NCI-H2029 (cell line): ENCODE results near the gene RNF111.

Experiments
- DNase-seq: peaks from one replicate; lab custom pipeline; 2025; lab: John Stamatoyannopoulos, UW

The RNF111 gene

DNA sequence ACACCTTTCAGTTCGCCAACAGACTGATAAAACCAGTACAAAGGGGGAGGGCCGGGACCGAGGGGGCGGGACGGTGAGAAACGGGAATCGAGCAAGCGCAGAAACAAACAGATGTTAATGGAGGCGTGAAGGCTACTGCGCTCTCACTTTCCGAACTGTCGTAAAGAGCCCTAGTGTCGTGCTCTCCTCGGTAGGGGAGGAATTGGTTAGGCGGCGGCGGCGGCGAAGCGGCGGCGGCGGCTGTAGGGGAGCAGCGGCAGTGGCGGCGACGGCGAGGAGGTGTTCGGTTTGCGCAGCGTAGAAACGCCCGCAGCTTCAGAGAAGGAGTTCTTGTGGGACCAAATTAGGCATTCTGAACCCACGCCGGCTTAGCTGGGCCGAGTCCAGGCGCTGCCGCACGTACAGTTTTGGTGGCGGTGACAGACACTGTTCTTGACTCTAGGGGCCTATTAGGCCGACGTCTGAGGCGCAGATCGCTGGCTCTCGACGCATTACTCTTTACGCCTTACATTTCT is at the start of gene RNF111:
RNF111 (plus strand) TSS at position 173 of the 515 bp plus-strand sequence. CDS start 43,160 bp downstream, outside the sequence.
- peak; percentile 82 for DNase-seq

DNA sequence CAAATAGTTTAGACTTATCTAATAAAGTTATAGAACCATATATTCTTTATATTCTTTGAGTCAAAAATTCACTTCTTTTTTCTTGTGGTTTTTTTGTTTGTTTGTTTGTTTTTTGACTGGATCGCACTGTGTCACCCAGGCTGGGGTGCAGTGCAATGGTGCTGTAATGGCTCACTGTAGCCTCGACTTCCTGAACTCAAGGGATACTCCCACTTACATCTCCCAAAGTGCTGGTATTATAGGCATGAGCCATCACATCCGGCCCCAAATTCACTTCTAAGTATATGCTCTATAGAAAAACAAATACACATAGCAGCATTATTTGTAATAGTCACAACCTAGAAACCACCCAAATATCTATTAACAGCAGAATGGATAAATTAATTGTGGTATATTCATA is 40.3 kb upstream of the RNF111 start:
- DNase-seq = no peak

DNA sequence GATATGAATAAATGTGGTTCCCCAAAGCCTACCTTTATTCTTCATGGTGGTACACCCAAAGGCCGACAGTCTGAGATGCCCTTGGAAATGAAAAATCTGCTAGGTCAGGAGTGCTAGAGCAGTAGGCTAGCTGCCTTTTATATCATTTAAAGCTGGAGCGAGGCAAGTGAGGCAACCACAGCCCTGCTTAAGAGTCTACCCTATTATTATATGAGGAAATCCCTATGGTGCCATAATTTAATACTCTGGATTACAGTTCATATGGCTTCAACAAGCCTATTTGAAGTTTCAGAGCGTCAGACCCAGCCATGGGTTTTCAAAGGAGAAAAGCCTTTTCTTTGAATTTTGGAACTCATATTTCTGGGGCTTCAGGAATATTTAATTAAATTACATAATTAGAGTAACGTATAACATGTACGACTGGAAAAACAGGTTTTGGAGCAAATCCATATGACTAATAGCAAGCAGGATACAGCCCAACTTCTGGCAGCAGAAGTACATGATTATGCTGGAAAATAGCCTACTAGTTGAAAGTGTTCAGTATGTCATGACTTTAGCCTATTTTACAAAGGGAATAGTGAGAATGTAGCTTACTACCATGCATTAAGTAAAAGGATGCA is 36.0 kb upstream of the RNF111 start:
- DNase-seq = no peak

DNA sequence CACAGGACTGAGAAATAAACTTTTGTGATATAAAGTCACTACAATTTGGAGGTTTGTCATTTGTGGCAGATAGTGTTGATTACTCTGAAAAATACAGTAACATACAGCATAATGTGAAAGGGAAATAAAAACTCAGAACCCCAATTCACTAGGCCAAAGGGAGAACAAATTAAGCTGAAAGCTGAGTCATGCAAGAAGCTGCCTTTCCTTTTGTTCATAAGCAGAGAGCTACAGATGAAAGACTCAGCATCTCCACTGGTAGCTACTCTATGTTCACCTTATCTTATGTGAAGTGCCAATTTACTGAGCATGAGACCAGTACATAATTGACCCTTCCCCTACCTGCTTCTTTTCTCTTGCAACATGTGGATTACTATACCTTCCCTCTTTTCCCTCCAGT is 34.7 kb upstream of the RNF111 start:
- DNase-seq = no peak

DNA sequence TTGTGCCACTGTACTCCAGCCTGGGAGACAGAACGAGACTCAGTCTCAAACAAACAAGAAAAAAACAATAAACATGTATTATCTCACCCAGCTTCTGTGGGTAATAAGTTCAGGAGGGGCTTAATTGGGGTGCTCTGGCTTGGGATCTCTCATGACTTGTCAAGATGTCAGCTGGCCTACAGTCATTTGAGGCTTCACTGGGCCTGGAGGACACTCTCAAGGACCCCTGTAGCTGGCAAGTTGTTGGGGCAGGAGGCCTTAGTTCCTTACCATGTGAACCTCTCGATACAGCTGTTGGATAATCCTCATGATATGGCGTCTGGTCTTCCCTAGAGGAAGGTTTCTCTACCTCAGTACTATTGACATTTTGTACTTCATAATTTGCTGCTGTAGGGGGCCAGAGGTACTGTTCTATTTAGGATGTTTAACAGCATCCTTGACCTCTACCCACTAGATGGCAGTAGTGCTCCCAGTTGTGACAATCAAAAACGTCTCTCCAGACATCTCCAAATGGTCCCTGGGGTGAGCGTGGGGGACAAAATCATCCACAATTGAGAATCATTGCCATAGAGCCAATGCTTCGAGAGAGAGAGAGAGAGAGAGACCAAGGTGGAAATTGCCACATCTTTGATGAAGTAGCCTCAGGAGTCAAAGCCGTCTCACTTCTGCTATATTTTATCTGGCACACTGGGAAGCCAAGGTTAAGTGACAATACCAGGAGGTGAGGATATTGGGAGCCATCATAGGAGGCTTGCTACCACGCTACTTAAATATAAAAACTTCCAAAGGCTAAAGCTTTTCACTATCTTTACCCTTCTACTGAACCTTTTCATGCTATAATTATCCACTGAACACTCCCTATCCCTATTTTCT is 30.1 kb upstream of the RNF111 start:
- peak; percentile 13 for DNase-seq

DNA sequence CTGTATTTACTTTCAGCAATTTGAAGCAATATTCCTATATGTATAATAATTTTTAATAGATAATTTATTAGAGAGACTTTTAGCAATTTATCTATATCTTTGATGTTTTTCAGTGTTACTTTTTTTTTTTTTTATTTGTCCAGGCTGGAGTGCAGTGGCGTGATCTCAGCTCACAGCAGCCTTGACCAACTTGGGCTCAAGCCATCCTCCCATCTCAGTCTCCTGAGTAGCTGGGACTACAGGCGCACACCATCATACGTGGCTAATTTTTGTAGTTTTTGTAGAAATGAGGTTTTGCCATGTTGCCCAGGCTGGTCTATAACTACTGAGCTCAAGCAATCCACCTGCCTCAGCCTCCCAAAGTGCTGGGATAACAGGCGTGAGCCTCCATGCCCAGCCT is 28.7 kb upstream of the RNF111 start:
- DNase-seq = no peak

DNA sequence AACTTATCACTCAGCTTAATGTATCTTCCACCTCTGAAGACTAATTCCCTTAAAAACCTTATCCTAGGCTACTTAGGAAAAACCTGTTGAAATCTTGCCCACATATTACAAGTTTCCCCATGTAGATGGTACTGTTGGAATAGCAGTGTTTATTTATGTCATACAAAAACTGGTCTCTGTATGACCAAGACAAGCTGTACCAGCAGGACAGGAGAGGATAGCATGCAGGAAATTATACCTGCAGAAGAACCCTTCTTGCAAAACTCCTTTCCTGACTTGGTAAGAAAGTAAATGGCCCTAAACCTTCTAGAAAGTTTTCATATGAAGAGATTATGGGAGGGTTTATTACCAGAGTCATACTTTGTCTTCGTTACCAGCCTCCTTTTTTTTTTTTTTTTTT is 25.3 kb upstream of the RNF111 start:
- DNase-seq = no peak

DNA sequence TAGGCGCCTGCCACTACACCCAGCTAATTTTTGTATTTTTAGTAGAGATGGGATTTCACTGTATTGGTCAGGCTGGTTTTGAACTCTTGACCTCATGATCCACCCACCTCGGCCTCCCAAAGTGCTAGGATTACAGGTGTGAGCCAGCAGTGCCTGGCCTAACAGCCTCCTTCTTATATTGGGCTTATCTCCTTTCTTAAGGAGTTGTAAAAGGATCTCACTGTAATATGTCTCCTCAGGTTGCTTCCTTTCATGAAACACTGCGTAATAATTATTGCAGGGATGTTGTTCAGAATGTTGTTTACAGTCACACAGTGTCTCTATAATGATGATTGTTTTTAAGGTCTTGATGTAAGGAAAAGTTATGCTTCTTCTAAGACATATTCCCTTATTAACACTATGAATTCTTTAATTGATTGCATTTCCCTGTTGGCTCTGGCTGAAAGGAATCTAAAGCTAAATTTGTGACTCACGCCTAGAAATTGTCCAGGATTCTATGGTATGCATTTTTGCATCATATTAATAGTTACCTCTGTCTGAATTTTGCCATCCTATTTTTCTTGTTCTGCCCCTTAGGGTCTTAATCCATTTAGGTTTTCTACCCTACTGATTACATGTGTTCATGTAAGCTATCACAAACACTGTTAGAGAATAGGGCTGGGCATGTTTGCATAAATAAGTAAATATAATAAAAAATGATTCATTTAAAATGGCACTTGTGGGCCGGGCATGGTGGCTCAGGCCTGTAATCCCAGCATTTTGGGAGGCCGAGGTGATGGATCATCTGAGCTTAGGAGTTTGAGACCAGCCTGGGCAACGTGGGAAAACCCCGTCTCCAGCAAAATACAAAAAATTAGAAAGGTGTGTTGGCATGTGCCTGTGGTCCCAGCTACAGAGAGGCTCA is 24.5 kb upstream of the RNF111 start:
- no peak for DNase-seq

DNA sequence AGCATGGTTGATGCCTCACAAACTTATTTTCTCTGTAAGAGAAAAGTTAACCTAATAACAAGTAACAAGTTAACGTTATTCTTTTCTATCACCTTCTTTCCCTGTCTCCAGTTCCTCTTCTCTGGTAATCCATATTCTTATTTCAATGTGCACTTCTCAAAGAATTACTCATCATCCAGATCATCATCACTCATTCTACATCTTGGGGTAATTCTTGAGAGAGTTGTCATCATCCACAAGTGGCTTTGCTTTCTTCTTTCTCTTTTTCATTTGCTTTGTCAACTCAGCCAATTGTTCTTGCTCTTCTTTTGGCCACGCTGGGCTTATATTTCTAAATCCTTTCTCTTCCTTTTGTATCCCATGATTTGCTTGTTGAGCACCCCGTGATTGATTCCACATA is 20.8 kb upstream of the RNF111 start:
- no peak for DNase-seq

DNA sequence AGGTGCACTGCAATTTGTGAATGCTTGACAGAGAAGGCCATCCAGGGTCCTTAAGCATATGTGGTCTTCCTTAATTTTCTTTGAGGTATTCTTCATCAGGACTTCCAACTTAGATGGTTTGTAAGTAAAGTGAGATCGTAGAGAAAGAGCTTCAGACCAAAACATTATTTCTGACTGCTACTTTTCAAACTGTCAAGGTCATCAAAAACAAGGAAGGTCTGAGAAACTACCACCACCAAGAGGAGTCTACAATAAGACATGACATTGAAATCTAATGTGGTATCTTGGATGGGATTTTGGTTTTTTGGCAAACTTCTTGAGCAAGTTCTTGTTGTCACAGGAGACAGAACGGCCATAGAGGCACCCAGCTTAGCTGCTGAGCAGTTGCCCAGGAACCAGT is 20.0 kb upstream of the RNF111 start:
- DNase-seq = no peak

DNA sequence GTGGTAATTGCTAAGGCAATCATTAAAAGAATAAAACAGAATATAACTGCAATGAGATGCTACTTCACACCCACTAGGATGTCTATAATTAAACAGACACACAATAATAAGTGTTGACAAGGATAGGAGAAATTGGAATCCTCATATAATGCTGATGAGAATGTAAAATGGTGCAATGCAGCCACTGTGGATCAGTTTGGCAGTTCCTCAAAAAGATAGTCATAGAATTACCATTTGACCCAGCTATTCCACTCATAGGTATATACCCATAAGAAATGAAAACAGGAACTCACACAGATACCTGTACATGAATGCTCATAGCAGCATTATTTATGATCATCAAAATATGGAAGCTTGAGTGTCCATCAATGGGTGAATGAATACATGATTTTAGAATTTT is 9.6 kb upstream of the RNF111 start:
- DNase-seq = no peak

DNA sequence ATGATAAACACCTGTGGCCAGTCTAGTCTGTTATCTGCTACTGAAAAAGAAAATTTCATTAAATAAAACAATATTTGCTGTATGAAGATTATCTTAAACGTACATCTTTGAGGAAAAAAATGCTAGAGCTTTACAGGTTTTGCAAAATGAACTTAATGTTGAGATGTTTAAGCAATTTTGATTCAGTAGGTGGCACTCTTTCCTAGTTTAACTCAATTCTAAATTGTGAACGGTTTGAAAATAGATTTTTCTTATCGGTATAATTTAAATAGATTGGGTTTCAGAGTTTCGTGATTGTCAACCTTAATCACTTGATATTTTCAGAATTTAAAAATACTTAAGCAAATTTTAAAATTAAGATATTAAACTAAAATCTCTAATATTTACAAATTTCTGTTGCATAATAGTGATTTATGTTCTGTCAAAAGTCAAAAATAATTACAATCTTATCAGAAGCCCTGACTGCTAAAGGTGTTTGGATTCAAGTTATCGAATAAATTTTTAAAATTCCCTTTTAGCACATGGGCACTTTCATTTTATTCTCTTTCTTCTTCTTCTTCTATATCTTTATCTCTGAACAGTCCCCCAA is 7.0 kb upstream of the RNF111 start:
- DNase-seq = peak; percentile 12

DNA sequence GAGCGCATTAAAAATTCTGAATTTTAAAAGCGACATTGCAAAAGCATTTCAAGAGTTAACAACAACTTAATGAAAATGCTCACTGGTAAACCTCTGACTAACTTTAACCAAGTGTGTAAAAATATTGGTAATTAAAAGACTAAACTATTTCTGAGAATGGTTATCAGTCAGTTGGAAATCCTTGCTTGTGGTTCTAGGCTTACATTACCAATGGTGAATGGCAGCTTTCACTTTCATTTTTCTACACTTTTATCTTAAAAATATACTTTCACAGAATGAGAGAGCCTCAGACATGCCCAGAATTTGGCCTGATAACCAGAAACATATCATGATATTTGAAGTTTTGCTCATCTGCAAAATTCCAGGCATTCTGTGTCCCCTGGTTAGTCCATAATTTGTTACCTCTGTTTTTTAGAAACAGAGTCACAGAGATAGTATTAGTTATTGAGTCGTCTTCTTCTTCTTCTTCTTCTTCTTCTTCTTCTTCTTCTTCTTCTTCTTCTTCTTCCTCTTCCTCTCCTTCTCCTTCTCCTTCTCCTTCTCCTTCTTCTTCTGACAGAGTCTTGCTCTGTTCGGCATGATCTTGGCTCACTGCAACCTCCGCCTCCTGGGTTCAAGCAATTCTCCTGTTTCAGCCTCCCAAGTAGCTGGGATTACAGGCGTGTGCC is 5.5 kb upstream of the RNF111 start:
- DNase-seq = no peak

DNA sequence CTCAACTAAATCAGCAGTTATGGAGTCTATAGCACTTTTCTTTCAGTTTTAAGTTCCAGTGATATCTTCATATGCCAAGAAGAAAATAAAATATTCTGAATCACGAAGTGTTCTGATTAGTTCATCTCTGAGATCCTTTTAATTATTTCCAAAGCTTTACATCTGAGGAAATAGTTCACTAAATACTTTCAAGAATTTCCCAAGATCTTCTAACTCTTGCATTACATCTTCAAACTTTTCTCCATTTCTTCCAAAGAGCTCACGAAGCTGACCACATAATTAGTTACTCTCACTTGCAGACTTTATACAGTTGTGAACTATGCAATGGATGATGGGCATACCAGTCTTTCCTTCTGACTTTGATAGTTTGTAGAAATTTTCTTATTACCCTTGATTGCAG is 4.2 kb upstream of the RNF111 start:
- no peak for DNase-seq

DNA sequence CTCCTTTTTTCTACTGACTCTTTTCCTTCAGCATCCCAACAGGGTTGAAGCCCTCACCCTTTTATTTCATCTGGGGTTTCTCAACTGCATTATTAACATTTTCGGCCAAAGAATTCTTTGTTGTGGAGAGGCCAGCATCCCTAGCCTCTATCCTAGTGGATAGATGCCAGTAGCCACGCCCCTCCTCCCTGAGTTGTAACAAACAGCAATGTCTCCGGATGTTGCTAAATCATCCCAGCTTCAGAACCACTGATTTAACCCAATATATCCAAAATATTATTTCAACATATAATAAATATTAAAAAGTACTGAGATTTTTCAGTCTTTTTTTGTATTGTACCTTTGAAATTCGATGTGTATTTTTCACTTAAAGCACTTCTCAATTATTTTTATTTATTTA is 2.0 kb upstream of the RNF111 start:
- no peak for DNase-seq

DNA sequence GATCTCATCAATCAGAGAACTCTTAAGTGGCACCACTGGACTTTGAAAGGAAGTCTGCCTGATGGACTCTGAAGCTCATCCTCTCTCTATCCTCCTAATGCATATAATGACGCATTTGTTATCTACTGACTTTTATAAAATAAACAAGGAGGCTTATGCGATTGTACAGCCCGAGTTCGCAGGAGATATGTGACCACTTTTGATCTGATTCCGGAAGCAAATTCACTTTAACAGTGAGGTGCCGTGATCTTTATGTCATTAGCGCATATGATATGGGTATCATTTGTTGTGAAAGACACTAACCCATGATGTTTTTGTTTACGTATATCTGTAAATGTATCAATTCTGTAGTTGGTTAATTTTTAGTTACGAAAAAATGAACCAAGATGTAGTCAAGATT is 427 bp upstream of the RNF111 start:
- no peak for DNase-seq

DNA sequence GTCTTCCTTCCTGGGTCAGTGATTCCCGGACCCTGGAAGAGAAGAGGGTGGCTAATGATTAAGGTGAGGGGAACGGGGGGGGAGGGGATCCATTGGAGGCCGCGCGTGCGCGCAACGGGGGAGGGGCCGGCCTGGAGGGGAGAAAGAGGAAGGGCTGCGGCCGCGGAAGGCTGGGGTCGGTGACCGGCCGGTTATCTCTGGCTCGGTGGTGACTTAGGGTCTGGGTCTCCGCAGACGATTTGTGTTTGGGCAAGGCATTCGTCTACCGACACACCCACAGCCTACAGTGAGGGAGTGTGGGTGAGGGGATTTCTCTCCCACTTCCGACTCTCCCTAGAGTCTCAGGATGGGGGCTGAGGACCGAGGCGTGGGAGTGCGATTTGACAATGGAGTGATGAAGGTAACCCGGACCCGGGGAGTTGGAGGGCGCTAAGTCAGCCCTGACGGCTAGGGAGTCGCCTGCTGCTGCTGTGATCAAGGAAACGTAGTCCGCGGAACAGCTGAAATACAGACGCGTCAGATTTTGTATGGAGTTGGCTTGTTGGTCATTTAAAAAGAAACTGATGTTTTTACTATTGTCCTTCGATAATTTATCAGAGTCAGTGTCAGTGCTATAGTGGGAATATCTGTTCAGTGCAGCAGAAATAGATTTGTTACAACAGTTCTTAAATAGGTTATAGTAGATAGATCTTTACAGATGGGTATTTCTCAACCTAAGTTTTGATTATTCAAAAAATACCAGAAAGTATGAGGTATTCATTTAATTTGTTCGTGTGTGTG is 733 bp downstream of the RNF111 start:
- DNase-seq = no peak

DNA sequence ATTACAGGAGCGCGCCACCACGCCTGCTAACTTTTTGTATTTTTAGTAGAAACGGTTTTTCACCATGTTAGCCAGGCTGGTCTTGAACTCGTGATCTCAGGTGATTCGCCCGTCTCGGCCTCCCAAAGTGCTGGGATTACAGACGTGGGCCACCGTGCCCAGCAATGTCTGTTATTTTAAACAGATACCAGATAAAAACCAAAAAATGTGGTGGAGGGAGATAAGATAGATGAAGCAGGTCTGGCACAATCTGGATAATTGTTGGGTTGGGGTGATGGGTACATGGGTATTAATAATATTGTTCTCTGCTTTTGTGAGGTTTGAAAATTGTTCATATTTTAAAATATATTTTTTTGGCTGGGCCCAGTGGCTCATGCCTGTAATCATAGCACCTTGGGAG is 4.7 kb downstream of the RNF111 start:
- no peak for DNase-seq

DNA sequence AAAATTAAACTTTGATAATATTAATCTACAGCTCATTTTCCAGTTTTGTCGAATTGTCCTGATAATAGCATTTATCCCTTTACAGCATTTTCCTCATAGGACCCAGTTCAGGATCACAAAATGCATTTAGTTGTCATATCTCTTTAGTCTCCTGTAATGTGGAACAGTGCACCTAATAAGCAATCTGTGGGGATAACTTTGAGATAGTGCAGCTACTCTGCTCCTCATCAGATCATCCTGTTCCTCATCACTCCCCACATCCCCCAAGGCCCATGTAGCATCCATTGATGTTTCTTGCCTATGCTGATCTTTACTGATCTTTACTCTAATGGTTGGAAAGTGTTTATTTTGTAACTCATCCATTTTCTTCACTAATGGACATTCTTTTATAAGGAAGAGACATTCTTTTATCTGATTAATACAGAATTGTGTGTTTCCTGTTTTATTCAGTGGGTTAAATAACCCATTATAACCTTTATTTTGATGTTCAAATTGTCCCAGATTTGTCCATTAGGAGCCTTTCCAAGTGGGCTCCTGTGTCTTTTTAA is 7.5 kb downstream of the RNF111 start:
- DNase-seq = no peak

DNA sequence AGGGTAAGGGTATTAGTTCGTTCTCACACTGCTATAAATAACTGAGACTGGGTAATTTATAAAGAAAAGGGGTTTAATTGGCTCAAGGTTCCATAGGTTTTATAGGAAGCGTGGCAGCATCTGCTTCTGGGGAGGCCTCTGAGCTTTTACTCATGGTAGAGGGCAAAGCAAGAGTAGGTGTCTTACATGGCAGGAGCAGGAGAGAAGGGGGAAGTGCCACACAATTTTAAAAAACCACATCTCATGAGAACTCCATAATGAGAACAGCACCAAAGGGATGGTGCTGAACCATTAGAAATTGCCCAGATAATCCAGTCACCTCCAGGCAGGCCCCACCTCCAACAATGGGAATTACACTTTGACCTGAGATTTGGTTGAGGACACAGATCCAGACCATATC is 12.2 kb downstream of the RNF111 start:
- no peak for DNase-seq
